ENCODE results near the gene STX2.

- TF ChIP-seq POLR2A (IDR thresholded peaks at IDR 0.05; ENCODE audit: low read depth, low read length): no peak
- no peak for TF ChIP-seq TAF1 (IDR thresholded peaks at IDR 0.05; ENCODE audit: borderline replicate concordance, low read depth, low read length)
- no peak for TF ChIP-seq POLR2AphosphoS5 (IDR thresholded peaks at IDR 0.05; ENCODE audit: low read depth, low read length)
Observed at GRCh38 chr12:130838951-130839769, at the start of gene STX2.
